CD4-positive, alpha-beta T cell (primary cell): Measurements from ENCODE around the gene PPP1R17. TPM values are rescaled to one million over a fixed set of nuclear protein-coding genes. Genes with fewer than 3 reads are reported as not detected.
A peak's percentile ranks its signal among the peaks of the same experiment; 100 is the strongest.

Experiments
- ATAC-seq: fragments of 200-7000 bp; cut with Tn5 transposase; one replicate; pipeline ENCODE4 v1.10.0; 2022; ENCODE audit warnings: mild to moderate bottlenecking; ENCODE audit not compliant: poor library complexity
- CTCF ChIA-PET: fragments of 350-600 bp; sonication (Branson Sonifier 250); formaldehyde crosslinking; loops from one replicate; lab custom pipeline; 2021; ENCODE audit warnings: antibody characterized with exemption, inconsistent platforms; lab: Charles Lee
- POLR2A ChIA-PET: fragments of 350-600 bp; sonication (Branson Sonifier 250); formaldehyde crosslinking; loops from one replicate; lab custom pipeline; 2021; ENCODE audit warnings: antibody characterized with exemption, inconsistent platforms; lab: Charles Lee
- DNase-seq, 14 experiments: peaks; one replicate each; pipeline ENCODE4 v3.0.0-alpha.2; 2013 to 2020; ENCODE audit warnings: mixed read lengths in 2 of 14
- H3K27ac ChIP-seq, 2 donors: one replicate each; pipeline versions ENCODE4 v1.5.1 to v1.7.0; 2013; ENCODE audit warnings: low read length in 2 of 2, low read depth in 1 of 2, mild to moderate bottlenecking in 1 of 2
- H3K27me3 ChIP-seq, 2 experiments: 1 replicate in 1 of 2; 2 replicates in 1 of 2; pipeline versions ENCODE4 v1.6.1 to v1.7.0; 2013; ENCODE audit warnings: low read length in 2 of 2, control low read depth in 1 of 2, mild to moderate bottlenecking in 1 of 2, moderate library complexity in 1 of 2; ENCODE audit not compliant: insufficient read depth in 2 of 2, control insufficient read depth in 1 of 2
- H3K36me3 ChIP-seq: one replicate; pipeline ENCODE4 v1.6.1; 2013; ENCODE audit warnings: low read length, control low read depth; ENCODE audit not compliant: insufficient read depth
- H3K4me1 ChIP-seq: one replicate; pipeline ENCODE4 v1.6.1; 2013; ENCODE audit warnings: low read length, control low read depth; ENCODE audit not compliant: insufficient read depth
- H3K4me3 ChIP-seq: one replicate; pipeline ENCODE4 v1.5.1; 2013; ENCODE audit warnings: mild to moderate bottlenecking, low read length, moderate library complexity
- H3K9me3 ChIP-seq, 2 experiments: 1 replicate in 1 of 2; 2 replicates in 1 of 2; pipeline versions ENCODE4 v1.6.1 to v1.7.0; 2013; ENCODE audit warnings: low read length in 2 of 2, mild to moderate bottlenecking in 2 of 2, control low read depth in 1 of 2, moderate library complexity in 1 of 2; ENCODE audit not compliant: control insufficient read depth in 1 of 2, insufficient read depth in 1 of 2
- H3K27ac Mint-ChIP-seq: one replicate; pipeline ENCODE4 v1.8.0; 2020; ENCODE audit warnings: mixed read lengths
- H3K27me3 Mint-ChIP-seq: one replicate; pipeline ENCODE4 v1.8.0; 2021; ENCODE audit warnings: mixed read lengths
- H3K36me3 Mint-ChIP-seq: one replicate; pipeline ENCODE4 v1.8.0; 2021; ENCODE audit warnings: low read depth, mixed read lengths
- H3K4me1 Mint-ChIP-seq: one replicate; pipeline ENCODE4 v1.8.0; 2021; ENCODE audit warnings: low read depth, mixed read lengths
- H3K4me3 Mint-ChIP-seq: one replicate; pipeline ENCODE4 v1.8.0; 2020; ENCODE audit warnings: mild to moderate bottlenecking, mixed read lengths
- H3K9me3 Mint-ChIP-seq: one replicate; pipeline ENCODE4 v1.8.0; 2020; ENCODE audit warnings: mixed read lengths
- intact Hi-C, 2 experiments: fragments of 100-400 bp; cut with DNase I in 1 of 2; cut with micrococcal nuclease in 1 of 2; formaldehyde crosslinking; loops; one replicate each; pipeline versions ENCODE4 v1.15.1 to v1.9.0; 2023 to 2025; cut with DNase I, micrococcal nuclease
- total RNA-seq, 174 experiments: library from RNA in 2 of 174; stranded (reverse) in 2 of 174; gene quantifications; one replicate each; pipeline ENCODE4 v1.2.3 and lab custom pipeline; 2021 to 2026
- TF ChIP-seq, protein P1 (sequence below): fragments of 200-600 bp; IDR thresholded peaks from one replicate; pipeline ENCODE4 v1.8.0; 2022; ENCODE audit warnings: antibody characterized with exemption, mild to moderate bottlenecking

Gene PPP1R17
- total RNA-seq, 2 experiments from 2014 or later, result not detected

DNA sequence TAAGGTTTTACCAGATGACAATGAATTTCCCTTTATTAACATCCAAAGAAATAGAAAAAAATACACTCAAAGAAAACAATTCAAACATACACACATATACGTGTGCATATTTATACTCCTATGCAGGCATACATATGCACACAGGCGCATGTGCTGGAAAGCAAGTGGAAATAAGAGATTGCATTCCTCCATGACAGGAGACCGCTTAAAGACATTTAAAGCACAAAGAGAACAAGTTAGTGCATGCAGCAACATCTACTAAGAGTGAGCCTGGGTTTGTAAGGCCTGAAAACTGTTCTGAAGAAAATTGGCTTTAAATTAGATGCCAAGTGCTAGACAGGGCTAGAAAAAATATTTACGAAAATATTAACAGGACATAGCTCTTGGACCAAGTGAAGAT, 40.1 kb upstream of the PPP1R17 start:
- Mint-ChIP-seq H3K9me3 (no peaks in the 10 kb centered on the region), H3K27ac (no peak overlapping the region), H3K36me3 (no peaks in the 10 kb centered on the region), H3K4me3 (no peak overlapping the region), H3K4me1 (no peaks in the 10 kb centered on the region), H3K27me3 (peaks cover 7% of the 10 kb centered on the region)
- intact Hi-C loops, result no loop called here
- POLR2A ChIA-PET, result no interaction called here
- no peaks in the 10 kb centered on the region for H3K36me3 ChIP-seq
- no peaks in the 10 kb centered on the region for H3K4me1 ChIP-seq
- no peak overlapping the region for H3K27ac ChIP-seq
- H3K27me3 ChIP-seq, result no peaks in the 10 kb centered on the region
- no peak overlapping the region for H3K4me3 ChIP-seq
- CTCF ChIA-PET, result no interaction called here
- ATAC-seq, result no peak
- TF ChIP-seq, protein P1, sequence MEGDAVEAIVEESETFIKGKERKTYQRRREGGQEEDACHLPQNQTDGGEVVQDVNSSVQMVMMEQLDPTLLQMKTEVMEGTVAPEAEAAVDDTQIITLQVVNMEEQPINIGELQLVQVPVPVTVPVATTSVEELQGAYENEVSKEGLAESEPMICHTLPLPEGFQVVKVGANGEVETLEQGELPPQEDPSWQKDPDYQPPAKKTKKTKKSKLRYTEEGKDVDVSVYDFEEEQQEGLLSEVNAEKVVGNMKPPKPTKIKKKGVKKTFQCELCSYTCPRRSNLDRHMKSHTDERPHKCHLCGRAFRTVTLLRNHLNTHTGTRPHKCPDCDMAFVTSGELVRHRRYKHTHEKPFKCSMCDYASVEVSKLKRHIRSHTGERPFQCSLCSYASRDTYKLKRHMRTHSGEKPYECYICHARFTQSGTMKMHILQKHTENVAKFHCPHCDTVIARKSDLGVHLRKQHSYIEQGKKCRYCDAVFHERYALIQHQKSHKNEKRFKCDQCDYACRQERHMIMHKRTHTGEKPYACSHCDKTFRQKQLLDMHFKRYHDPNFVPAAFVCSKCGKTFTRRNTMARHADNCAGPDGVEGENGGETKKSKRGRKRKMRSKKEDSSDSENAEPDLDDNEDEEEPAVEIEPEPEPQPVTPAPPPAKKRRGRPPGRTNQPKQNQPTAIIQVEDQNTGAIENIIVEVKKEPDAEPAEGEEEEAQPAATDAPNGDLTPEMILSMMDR, result no peak
- peaks cover 0 to 6% of the 10 kb centered on the region in 2 experiments for H3K9me3 ChIP-seq
- no peak for DNase-seq

- no peak for ATAC-seq
These were observed 39.5 kb upstream of the PPP1R17 start for GRCh38 chr7:31647511-31647910.

DNA sequence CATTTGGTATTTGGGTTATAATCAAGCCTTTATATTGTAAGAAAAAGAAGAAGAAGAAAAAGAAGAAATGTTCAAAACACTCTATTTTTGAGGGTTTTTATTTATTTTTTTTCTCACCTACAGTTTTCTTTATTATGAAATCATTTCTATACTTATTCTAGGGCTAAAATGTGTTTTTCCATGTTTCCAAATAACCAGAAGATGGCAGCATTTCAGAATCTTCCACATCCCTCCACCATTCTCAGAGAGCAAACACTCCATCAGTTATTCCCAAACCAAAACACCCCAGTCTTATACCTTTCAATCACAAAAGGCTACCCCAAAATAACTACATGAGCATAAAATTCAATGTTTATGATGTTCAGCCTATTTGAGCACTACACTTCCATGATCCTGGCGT, 38.7 kb upstream of the PPP1R17 start:
- no peaks in the 10 kb centered on the region for H3K9me3 Mint-ChIP-seq
- Histone ChIP-seq H3K4me3 (no peak overlapping the region), H3K9me3 (peaks cover 0 to 8% of the 10 kb centered on the region in 2 experiments), H3K36me3 (no peaks in the 10 kb centered on the region), H3K4me1 (no peaks in the 10 kb centered on the region), H3K27me3 (no peaks in the 10 kb centered on the region), H3K27ac (no peak overlapping the region)
- H3K4me1 Mint-ChIP-seq, result no peaks in the 10 kb centered on the region
- ChIA-PET POLR2A (no interaction called here), CTCF (no interaction called here)
- ATAC-seq (no peak), DNase-seq (no peak)
- no peaks in the 10 kb centered on the region for H3K36me3 Mint-ChIP-seq
- H3K27ac Mint-ChIP-seq, result no peak overlapping the region
- peaks cover 7% of the 10 kb centered on the region for H3K27me3 Mint-ChIP-seq
- TF ChIP-seq, protein P1, result no peak
- intact Hi-C loops, result no loop called here
- no peak overlapping the region for H3K4me3 Mint-ChIP-seq

More at GRCh38 chr7:31647511-31647910, 39.5 kb upstream of the PPP1R17 start:
- H3K27ac Mint-ChIP-seq, result no peak overlapping the region
- intact Hi-C loops, result no loop called here
- no peak overlapping the region for H3K4me3 Mint-ChIP-seq
- Histone ChIP-seq H3K27ac (no peak overlapping the region), H3K9me3 (peaks cover 0 to 8% of the 10 kb centered on the region in 2 experiments), H3K36me3 (no peaks in the 10 kb centered on the region), H3K27me3 (no peaks in the 10 kb centered on the region), H3K4me1 (no peaks in the 10 kb centered on the region), H3K4me3 (no peak overlapping the region)
- H3K4me1 Mint-ChIP-seq, result no peaks in the 10 kb centered on the region
- peaks cover 7% of the 10 kb centered on the region for H3K27me3 Mint-ChIP-seq
- TF ChIP-seq, protein P1, result no peak
- no peaks in the 10 kb centered on the region for H3K9me3 Mint-ChIP-seq
- DNase-seq, result peak in 2 of 14 experiments; percentile 9 to 28
- CTCF ChIA-PET, result no interaction called here
- H3K36me3 Mint-ChIP-seq, result no peaks in the 10 kb centered on the region
- POLR2A ChIA-PET, result no interaction called here
